ENCODE data around the gene PRMT7. TPM values are rescaled to one million over a fixed set of nuclear protein-coding genes. Genes with fewer than 3 reads are reported as not detected.

PRMT7 gene
- total RNA-seq, 1 donor from 2014 or later = 80.5 TPM

DNA sequence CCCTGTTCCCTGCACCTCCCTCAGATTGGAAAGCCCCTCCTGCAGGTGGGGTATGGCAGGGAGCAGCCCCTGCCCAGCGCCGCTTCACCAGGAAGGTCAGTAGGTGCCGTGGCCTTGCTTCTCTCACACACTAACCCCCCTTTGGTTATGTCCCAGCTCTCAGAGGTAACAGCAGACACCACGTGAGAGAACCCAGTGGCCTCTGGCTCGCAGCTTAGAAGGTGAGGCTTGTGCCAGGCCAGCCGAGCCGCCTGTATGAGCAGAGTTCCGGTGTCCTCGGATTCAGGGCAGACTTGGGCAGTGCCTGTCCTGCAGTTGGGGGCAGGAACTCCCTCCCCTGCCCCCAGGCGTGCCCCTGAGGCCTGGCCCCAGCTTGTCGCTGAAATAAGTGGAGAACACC, 47.1 kb downstream of the PRMT7 start:
- intact Hi-C loops (cut with micrococcal nuclease) = no loop called here
- no peaks in the 10 kb centered on the region for H3K9me3 Mint-ChIP-seq
- DNase-seq (ENCODE audit: low spot score) = no peak
- H3K27ac Mint-ChIP-seq = no peak overlapping the region
- peaks cover 2% of the 10 kb centered on the region for H3K27me3 Mint-ChIP-seq (ENCODE audit: low read depth)
- peaks cover 65% of the 10 kb centered on the region for H3K36me3 Mint-ChIP-seq (ENCODE audit: low read depth)
- H3K4me3 Mint-ChIP-seq (ENCODE audit: low read depth) = no peak overlapping the region
- peaks cover 30% of the 10 kb centered on the region for H3K4me1 Mint-ChIP-seq (ENCODE audit: low read depth)

DNA sequence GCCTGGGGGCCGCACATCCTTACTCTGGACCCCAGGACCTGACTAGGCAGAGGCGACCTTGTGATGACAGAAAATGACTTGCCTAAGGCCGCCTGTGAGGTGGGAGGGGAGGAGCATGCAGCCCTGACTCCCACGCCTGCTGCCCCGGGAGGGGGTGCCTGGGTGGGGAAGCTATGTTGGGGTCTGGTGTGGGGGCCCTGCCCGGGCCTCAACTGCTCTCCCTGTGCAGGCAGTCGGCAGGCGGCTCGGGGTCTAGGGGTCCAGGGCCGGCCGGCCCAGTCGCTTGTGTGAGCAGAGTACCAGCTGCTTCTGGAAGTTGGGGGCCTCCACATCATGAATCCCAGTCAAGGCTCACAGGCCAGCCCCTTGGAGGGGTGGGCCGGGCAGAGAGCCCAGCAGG, 48.1 kb downstream of the PRMT7 start:
- no peak for DNase-seq (ENCODE audit: low spot score)
- Mint-ChIP-seq H3K36me3 (ENCODE audit: low read depth) (peaks cover 56% of the 10 kb centered on the region), H3K27ac (no peak overlapping the region), H3K9me3 (no peaks in the 10 kb centered on the region), H3K27me3 (ENCODE audit: low read depth) (peaks cover 3% of the 10 kb centered on the region), H3K4me1 (ENCODE audit: low read depth) (peaks cover 30% of the 10 kb centered on the region), H3K4me3 (ENCODE audit: low read depth) (no peak overlapping the region)
- intact Hi-C loops (cut with micrococcal nuclease) = no loop called here

- Mint-ChIP-seq H3K9me3 (no peaks in the 10 kb centered on the region), H3K4me3 (ENCODE audit: low read depth) (no peak overlapping the region), H3K4me1 (ENCODE audit: low read depth) (peaks cover 30% of the 10 kb centered on the region), H3K27ac (no peak overlapping the region), H3K27me3 (ENCODE audit: low read depth) (peaks cover 2% of the 10 kb centered on the region), H3K36me3 (ENCODE audit: low read depth) (peaks cover 49% of the 10 kb centered on the region)
- DNase-seq (ENCODE audit: low spot score) = no peak
- intact Hi-C loops (cut with micrococcal nuclease) = no loop called here
Measured at GRCh38 chr16:68359398-68360191, 48.8 kb downstream of the PRMT7 start.

- Mint-ChIP-seq H3K4me3 (ENCODE audit: low read depth) (no peak overlapping the region), H3K4me1 (ENCODE audit: low read depth) (peaks cover 24% of the 10 kb centered on the region), H3K27ac (no peak overlapping the region), H3K27me3 (ENCODE audit: low read depth) (peaks cover 2% of the 10 kb centered on the region), H3K36me3 (ENCODE audit: low read depth) (peaks cover 40% of the 10 kb centered on the region), H3K9me3 (no peaks in the 10 kb centered on the region)
- DNase-seq (ENCODE audit: low spot score) = no peak
- intact Hi-C loops (cut with micrococcal nuclease) = no loop called here
Measured at GRCh38 chr16:68360547-68360946, 49.7 kb downstream of the PRMT7 start.

- no peak overlapping the region for H3K27ac Mint-ChIP-seq
- no peaks in the 10 kb centered on the region for H3K9me3 Mint-ChIP-seq
- DNase-seq (ENCODE audit: low spot score) = no peak
- H3K36me3 Mint-ChIP-seq (ENCODE audit: low read depth) = peaks cover 37% of the 10 kb centered on the region
- H3K27me3 Mint-ChIP-seq (ENCODE audit: low read depth) = peaks cover 2% of the 10 kb centered on the region
- intact Hi-C loops (cut with micrococcal nuclease) = no loop called here
- peaks cover 20% of the 10 kb centered on the region for H3K4me1 Mint-ChIP-seq (ENCODE audit: low read depth)
- H3K4me3 Mint-ChIP-seq (ENCODE audit: low read depth) = no peak overlapping the region
Measured at GRCh38 chr16:68360956-68361355, 50.1 kb downstream of the PRMT7 start.

DNA sequence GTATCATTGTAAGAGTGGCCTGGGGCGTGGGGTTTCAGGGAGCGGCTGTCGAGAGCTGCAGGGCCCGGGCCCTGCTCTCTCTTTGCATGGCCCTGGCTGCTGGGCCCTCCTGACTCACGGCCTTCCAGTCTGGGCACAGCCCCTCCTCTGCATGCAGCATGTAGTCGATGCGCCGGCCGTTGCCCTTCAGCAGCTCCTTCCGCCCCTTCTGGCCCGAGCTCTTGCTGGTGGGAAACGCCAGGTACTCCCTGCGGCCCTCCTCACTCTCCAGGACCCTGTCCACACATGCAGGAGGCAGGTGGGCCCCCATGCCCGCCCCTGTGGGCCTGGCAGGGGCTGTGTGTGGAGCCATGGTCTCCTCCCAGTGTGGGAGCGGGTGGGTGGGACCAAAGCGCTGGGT, 50.7 kb downstream of the PRMT7 start:
- peaks cover 16% of the 10 kb centered on the region for H3K4me1 Mint-ChIP-seq (ENCODE audit: low read depth)
- no peak overlapping the region for H3K27ac Mint-ChIP-seq

DNA sequence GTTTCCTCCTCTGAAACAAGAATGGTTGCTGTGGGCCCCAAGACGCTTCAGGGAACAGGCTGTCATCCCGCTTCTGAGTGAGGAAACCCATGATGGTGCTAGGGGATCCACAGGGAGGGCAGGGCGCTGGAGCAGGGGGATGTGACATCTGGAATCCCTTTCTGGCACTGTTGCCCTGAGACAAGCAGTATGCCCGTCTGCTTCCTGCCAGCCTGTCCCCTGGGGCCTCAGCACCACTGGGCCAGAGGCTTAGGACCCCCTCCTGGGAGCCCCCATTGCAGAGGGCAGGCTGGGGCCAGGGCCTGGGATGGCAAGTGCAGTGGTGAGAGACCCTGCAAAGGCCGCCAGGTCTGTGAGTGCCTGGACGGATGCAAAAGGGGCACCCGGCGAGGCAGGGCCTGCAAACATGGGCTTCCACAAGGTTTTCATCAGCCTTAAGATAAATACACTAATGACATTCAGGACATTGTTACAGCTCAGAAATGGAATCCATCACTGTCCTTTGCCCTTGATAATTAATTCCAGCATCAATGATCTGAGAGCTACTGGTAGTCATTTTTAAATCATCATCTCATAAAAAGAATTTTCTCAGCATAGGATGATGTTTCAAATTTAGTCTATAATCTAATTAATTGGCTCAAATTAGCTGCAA, 51.6 kb downstream of the PRMT7 start:
- Mint-ChIP-seq H3K4me3 (ENCODE audit: low read depth) (no peak overlapping the region), H3K4me1 (ENCODE audit: low read depth) (peaks cover 8% of the 10 kb centered on the region), H3K27ac (no peak overlapping the region), H3K9me3 (no peaks in the 10 kb centered on the region), H3K27me3 (ENCODE audit: low read depth) (peaks cover 10% of the 10 kb centered on the region), H3K36me3 (ENCODE audit: low read depth) (peaks cover 26% of the 10 kb centered on the region)
- no peak for DNase-seq (ENCODE audit: low spot score)
- intact Hi-C loops (cut with micrococcal nuclease) = no loop called here

More for the DNA sequence above, 50.7 kb downstream of the PRMT7 start:
- intact Hi-C loops (cut with micrococcal nuclease) = no loop called here
- Mint-ChIP-seq H3K9me3 (no peaks in the 10 kb centered on the region), H3K36me3 (ENCODE audit: low read depth) (peaks cover 35% of the 10 kb centered on the region), H3K4me3 (ENCODE audit: low read depth) (no peak overlapping the region), H3K27me3 (ENCODE audit: low read depth) (peaks cover 6% of the 10 kb centered on the region)
- DNase-seq (ENCODE audit: low spot score) = no peak

DNA sequence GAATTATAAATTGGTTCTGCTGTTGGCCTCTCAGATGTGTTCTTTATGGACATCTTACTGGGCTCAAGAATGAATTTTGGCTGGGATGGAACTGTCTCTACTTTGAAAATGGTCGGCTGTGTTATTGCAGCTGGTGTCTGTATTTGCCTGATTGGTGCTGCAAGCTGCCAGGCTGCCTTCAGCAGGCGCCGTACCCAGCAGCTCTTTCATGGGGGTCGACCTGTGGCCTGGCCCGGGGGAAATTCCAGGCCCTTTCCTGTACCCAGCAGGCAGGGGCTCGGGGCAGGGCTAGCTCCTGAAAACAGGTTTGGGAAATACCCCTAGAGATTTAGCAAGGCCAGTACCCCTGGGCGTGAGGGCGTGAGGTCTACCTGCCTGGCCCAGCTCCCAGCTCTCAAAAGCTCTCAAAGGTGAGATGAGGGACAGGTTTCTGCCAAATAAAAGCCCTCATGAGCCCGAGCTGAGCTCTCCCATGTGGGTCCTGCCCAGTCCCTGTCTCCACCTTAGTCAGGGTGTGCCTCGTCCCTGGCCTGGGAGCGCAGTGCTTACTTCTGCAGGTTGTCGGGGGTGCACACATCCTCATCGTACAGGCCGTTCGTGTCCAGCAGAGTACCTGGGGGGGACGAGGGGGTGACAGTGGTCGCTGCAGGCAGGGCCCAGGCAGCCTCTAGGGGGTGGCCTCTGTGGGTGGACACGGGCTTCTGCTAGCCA, 52.3 kb downstream of the PRMT7 start:
- peaks cover 19% of the 10 kb centered on the region for H3K36me3 Mint-ChIP-seq (ENCODE audit: low read depth)
- no peak overlapping the region for H3K4me3 Mint-ChIP-seq (ENCODE audit: low read depth)
- H3K27ac Mint-ChIP-seq = no peak overlapping the region
- peaks cover 6% of the 10 kb centered on the region for H3K4me1 Mint-ChIP-seq (ENCODE audit: low read depth)
- intact Hi-C loops (cut with micrococcal nuclease) = no loop called here
- peaks cover 15% of the 10 kb centered on the region for H3K27me3 Mint-ChIP-seq (ENCODE audit: low read depth)
- no peaks in the 10 kb centered on the region for H3K9me3 Mint-ChIP-seq
- no peak for DNase-seq (ENCODE audit: low spot score)

GRCh38 chr16:68363658-68364521, 53.1 kb downstream of the PRMT7 start:
- intact Hi-C loops (cut with micrococcal nuclease) = no loop called here
- Mint-ChIP-seq H3K27ac (no peak overlapping the region), H3K36me3 (ENCODE audit: low read depth) (peaks cover 12% of the 10 kb centered on the region), H3K4me3 (ENCODE audit: low read depth) (no peak overlapping the region), H3K9me3 (no peaks in the 10 kb centered on the region), H3K27me3 (ENCODE audit: low read depth) (peaks cover 19% of the 10 kb centered on the region), H3K4me1 (ENCODE audit: low read depth) (peaks cover 9% of the 10 kb centered on the region)
- no peak for DNase-seq (ENCODE audit: low spot score)

DNA sequence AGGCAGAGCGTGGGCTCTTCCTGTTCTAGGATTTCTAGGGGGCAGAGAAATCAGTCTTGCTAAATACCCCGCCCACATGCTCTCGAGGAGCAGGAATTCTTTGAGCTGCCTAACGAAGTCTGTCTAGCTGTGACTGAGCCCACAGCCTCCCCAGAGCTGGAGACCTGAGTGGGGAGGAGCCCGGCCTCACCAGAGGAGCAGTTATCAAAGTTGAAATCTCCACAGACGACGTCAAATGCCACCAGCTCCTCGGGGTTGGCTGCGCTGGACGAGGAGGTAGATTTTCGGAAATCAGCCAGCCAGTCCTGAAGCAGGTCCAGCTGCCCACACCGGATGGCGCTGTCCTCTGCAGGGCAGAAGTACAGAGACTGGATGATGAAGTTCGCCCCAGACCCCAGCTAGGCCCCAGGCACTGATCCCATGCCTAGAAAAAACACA, 53.8 kb downstream of the PRMT7 start:
- Mint-ChIP-seq H3K36me3 (ENCODE audit: low read depth) (peaks cover 10% of the 10 kb centered on the region), H3K9me3 (no peaks in the 10 kb centered on the region), H3K27me3 (ENCODE audit: low read depth) (peaks cover 19% of the 10 kb centered on the region), H3K4me1 (ENCODE audit: low read depth) (peaks cover 15% of the 10 kb centered on the region), H3K27ac (no peak overlapping the region), H3K4me3 (ENCODE audit: low read depth) (no peak overlapping the region)
- intact Hi-C loops (cut with micrococcal nuclease) = no loop called here
- no peak for DNase-seq (ENCODE audit: low spot score)

- H3K27ac Mint-ChIP-seq = no peak overlapping the region
- H3K36me3 Mint-ChIP-seq (ENCODE audit: low read depth) = peaks cover 6% of the 10 kb centered on the region
- no peak overlapping the region for H3K4me3 Mint-ChIP-seq (ENCODE audit: low read depth)
- peaks cover 20% of the 10 kb centered on the region for H3K27me3 Mint-ChIP-seq (ENCODE audit: low read depth)
- peaks cover 22% of the 10 kb centered on the region for H3K4me1 Mint-ChIP-seq (ENCODE audit: low read depth)
- DNase-seq (ENCODE audit: low spot score) = no peak
- intact Hi-C loops (cut with micrococcal nuclease) = no loop called here
- no peaks in the 10 kb centered on the region for H3K9me3 Mint-ChIP-seq
Measured at GRCh38 chr16:68365167-68365817, 54.5 kb downstream of the PRMT7 start.

GRCh38 chr16:68366062-68366461, 55.2 kb downstream of the PRMT7 start:
- no peak for DNase-seq (ENCODE audit: low spot score)
- Mint-ChIP-seq H3K27ac (no peak overlapping the region), H3K4me3 (ENCODE audit: low read depth) (no peak overlapping the region), H3K27me3 (ENCODE audit: low read depth) (peaks cover 26% of the 10 kb centered on the region), H3K4me1 (ENCODE audit: low read depth) (peaks cover 28% of the 10 kb centered on the region), H3K9me3 (no peaks in the 10 kb centered on the region), H3K36me3 (ENCODE audit: low read depth) (no peaks in the 10 kb centered on the region)
- intact Hi-C loops (cut with micrococcal nuclease) = no loop called here
